ENCODE measurements around the gene EGFR.

DNA sequence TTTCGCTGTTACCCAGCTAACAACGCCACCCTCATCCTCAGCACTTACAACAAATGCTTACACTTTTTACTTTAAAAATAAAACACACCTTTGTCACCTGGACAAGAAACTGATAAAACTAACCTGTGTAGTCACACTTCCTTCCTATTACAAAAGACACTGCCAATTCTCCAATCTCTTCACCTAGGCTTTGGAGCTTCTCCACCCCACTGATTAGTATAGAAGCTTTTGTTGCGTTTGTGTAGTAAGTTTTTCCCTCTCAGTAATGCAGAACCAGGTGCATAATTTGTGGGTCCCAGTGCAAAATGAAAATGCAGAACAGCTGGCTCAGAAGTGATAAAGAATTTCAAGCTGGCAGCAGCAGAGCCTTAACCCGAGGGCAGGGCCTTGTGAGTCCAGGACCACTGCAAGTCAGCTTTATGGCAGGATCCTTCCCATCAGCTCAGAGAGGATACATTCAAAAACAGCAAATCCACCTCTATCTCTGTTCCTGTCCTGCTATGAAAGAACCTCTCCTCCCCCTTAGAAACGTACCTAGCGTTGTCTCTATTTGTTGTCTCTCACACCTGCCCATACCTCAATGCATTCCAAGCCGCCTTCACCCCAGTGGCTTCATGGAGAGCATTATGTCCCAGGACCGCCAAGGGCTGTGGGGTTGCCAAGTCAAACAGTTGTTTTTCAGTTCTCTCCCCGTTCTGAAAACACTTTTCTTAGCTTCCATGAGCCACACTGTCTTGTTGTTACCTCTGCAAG is 40.3 kb upstream of the EGFR start:
- TF ChIP-seq EZH2phosphoT487 (IDR thresholded peaks at IDR 0.05; ENCODE audit: borderline replicate concordance, low read length) (no peak), EZH2 (IDR thresholded peaks at IDR 0.05; ENCODE audit: low read length, unreplicated experiment) (no peak)
- TF ChIP-seq, protein P1, sequence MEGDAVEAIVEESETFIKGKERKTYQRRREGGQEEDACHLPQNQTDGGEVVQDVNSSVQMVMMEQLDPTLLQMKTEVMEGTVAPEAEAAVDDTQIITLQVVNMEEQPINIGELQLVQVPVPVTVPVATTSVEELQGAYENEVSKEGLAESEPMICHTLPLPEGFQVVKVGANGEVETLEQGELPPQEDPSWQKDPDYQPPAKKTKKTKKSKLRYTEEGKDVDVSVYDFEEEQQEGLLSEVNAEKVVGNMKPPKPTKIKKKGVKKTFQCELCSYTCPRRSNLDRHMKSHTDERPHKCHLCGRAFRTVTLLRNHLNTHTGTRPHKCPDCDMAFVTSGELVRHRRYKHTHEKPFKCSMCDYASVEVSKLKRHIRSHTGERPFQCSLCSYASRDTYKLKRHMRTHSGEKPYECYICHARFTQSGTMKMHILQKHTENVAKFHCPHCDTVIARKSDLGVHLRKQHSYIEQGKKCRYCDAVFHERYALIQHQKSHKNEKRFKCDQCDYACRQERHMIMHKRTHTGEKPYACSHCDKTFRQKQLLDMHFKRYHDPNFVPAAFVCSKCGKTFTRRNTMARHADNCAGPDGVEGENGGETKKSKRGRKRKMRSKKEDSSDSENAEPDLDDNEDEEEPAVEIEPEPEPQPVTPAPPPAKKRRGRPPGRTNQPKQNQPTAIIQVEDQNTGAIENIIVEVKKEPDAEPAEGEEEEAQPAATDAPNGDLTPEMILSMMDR (conservative IDR thresholded peaks at IDR 0.05; ENCODE audit: low read depth, low read length), result no peak
